ENCODE results near the gene FAM9C.

- TF ChIP-seq, protein P1, sequence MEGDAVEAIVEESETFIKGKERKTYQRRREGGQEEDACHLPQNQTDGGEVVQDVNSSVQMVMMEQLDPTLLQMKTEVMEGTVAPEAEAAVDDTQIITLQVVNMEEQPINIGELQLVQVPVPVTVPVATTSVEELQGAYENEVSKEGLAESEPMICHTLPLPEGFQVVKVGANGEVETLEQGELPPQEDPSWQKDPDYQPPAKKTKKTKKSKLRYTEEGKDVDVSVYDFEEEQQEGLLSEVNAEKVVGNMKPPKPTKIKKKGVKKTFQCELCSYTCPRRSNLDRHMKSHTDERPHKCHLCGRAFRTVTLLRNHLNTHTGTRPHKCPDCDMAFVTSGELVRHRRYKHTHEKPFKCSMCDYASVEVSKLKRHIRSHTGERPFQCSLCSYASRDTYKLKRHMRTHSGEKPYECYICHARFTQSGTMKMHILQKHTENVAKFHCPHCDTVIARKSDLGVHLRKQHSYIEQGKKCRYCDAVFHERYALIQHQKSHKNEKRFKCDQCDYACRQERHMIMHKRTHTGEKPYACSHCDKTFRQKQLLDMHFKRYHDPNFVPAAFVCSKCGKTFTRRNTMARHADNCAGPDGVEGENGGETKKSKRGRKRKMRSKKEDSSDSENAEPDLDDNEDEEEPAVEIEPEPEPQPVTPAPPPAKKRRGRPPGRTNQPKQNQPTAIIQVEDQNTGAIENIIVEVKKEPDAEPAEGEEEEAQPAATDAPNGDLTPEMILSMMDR (IDR thresholded peaks at IDR 0.05), result peak in 1 of 6 experiments; percentile 3
- no peak for TF ChIP-seq POLR2A (IDR thresholded peaks at IDR 0.05)
Observed at GRCh38 chrX:13008189-13008533, 36.3 kb downstream of the FAM9C start.

All from Peyer's patch (tissue), 4 donors.